Body of pancreas (tissue), 4 donors: ENCODE results near the gene FAM98C.

Source experiments
- CTCF ChIP-seq, 7 experiments: fragments of 450-650 bp in 4 of 7; fragments of 200-600 bp in 3 of 7; sonication (generic) in 3 of 7; IDR thresholded peaks; one replicate each; pipeline ENCODE4 v1.5.1; 2016 to 2019; ENCODE audit warnings: antibody characterized with exemption in 7 of 7
- POLR2A ChIP-seq, 3 donors: fragments of 450-650 bp; IDR thresholded peaks; one replicate each; pipeline ENCODE4 v1.6.1; 2016; ENCODE audit warnings: antibody characterized with exemption in 3 of 3, mild to moderate bottlenecking in 2 of 3

GRCh38 chr19:38449518-38449917 is 46.6 kb downstream of the FAM98C start:
- TF ChIP-seq CTCF (IDR thresholded peaks at IDR 0.05) (no peak), POLR2A (IDR thresholded peaks at IDR 0.05) (no peak)
